GM12874 (cell line): ENCODE results near the gene RAD18.

Experiments
- TF ChIP-seq, protein P1 (sequence below): IDR thresholded peaks from 2 replicates; pipeline ENCODE4 v1.5.1; 2011; ENCODE audit warnings: low read depth, mild to moderate bottlenecking, control low read depth, low read length, moderate library complexity; ENCODE audit not compliant: insufficient read depth

RAD18 gene

DNA sequence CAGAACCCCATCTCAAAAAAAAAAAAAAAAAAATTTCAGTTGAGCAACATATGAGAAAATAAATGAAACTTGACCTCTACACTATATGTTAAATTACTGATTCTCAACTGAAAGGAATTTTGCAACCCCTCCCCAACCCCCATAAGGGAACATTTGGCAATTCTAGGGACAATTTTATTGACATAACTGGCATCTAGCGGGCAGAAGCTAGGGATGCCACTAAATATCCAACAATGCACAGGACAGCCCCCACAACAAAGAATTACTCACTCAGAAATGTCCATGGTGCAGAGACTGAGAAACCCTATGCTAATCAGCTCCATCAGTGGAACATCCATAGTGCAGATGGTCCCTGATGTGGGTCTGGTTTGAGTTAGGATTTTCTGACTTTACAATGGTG, 135.6 kb downstream of the RAD18 start:
- TF ChIP-seq, protein P1, sequence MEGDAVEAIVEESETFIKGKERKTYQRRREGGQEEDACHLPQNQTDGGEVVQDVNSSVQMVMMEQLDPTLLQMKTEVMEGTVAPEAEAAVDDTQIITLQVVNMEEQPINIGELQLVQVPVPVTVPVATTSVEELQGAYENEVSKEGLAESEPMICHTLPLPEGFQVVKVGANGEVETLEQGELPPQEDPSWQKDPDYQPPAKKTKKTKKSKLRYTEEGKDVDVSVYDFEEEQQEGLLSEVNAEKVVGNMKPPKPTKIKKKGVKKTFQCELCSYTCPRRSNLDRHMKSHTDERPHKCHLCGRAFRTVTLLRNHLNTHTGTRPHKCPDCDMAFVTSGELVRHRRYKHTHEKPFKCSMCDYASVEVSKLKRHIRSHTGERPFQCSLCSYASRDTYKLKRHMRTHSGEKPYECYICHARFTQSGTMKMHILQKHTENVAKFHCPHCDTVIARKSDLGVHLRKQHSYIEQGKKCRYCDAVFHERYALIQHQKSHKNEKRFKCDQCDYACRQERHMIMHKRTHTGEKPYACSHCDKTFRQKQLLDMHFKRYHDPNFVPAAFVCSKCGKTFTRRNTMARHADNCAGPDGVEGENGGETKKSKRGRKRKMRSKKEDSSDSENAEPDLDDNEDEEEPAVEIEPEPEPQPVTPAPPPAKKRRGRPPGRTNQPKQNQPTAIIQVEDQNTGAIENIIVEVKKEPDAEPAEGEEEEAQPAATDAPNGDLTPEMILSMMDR = no peak
